H1 (cell line): ENCODE measurements around the gene PCED1B. TPM values are rescaled to one million over a fixed set of nuclear protein-coding genes. Genes with fewer than 3 reads are reported as not detected.

ENCODE experiments used
- CTCF ChIA-PET: fragments of 300-600 bp; sonication (Branson Sonifier 250); formaldehyde crosslinking; loops from one replicate; lab custom pipeline; 2021; ENCODE audit not compliant: partially characterized antibody; lab: Charles Lee
- POLR2A ChIA-PET: fragments of 300-600 bp; sonication (Branson Sonifier 250); formaldehyde crosslinking; loops from one replicate; lab custom pipeline; 2021; ENCODE audit warnings: inconsistent platforms; ENCODE audit not compliant: partially characterized antibody; lab: Charles Lee
- DNase-seq, 2 experiments: peaks; one replicate each; pipeline versions ENCODE4 v3.0.0 to v3.0.0-alpha.2; 2010 to 2022; ENCODE audit warnings: low spot score in 2 of 2, low read depth in 1 of 2, mixed read lengths in 1 of 2
- FAIRE-seq: peaks from 2 replicates; lab custom pipeline; 2011; peaks lifted over from hg19 to GRCh38; lab: Jason Lieb, UNC
- H2AFZ ChIP-seq: 2 replicates; pipeline ENCODE4 v1.8.1; 2012; ENCODE audit warnings: low read length, inconsistent platforms
- H2AK5ac ChIP-seq: 2 replicates; pipeline ENCODE4 v1.6.1; 2013; ENCODE audit warnings: low read depth, low read length
- H2BK120ac ChIP-seq: replicated peaks from 2 replicates; pipeline ENCODE3; 2013; ENCODE audit warnings: low read depth, low read length, inconsistent platforms
- H2BK12ac ChIP-seq: 2 replicates; pipeline ENCODE4 v1.6.1; 2013; ENCODE audit warnings: low read depth, low read length
- H2BK15ac ChIP-seq: 2 replicates; pipeline ENCODE4 v1.6.1; 2013; ENCODE audit warnings: low read length
- H2BK20ac ChIP-seq: 2 replicates; pipeline ENCODE4 v1.6.1; 2013; ENCODE audit warnings: low read length
- H2BK5ac ChIP-seq: 2 replicates; pipeline ENCODE4 v1.6.1; 2013; ENCODE audit warnings: low read depth, low read length
- H3K14ac ChIP-seq: 2 replicates; pipeline ENCODE4 v1.6.1; 2013; ENCODE audit warnings: inconsistent platforms; ENCODE audit not compliant: insufficient read length
- H3K18ac ChIP-seq: 2 replicates; pipeline ENCODE4 v1.6.1; 2013; ENCODE audit warnings: low read length; ENCODE audit errors: extremely low read depth
- H3K23ac ChIP-seq: 2 replicates; pipeline ENCODE4 v1.6.1; 2013; ENCODE audit warnings: inconsistent platforms; ENCODE audit not compliant: insufficient read length
- H3K23me2 ChIP-seq: 2 replicates; pipeline ENCODE4 v1.6.1; 2013; ENCODE audit warnings: low read depth, low read length
- H3K27ac ChIP-seq: 2 replicates; pipeline ENCODE4 v1.6.1; 2011; ENCODE audit warnings: low read depth, low read length, inconsistent platforms
- H3K27me3 ChIP-seq, 4 experiments: replicated peaks in 1 of 4; 1 replicate in 1 of 4; 2 replicates in 3 of 4; pipeline versions ENCODE4 v1.6.1 to v1.8.1; 2011 to 2013; ENCODE audit warnings: low read length in 3 of 4, mild to moderate bottlenecking in 3 of 4, inconsistent platforms in 2 of 4, mixed read lengths in 2 of 4, moderate library complexity in 1 of 4; ENCODE audit not compliant: control insufficient read depth in 3 of 4, insufficient read depth in 3 of 4; ENCODE audit errors: extremely low read depth in 1 of 4
- H3K36me3 ChIP-seq, 4 experiments: 2 replicates each; pipeline versions ENCODE4 v1.6.1 to v1.8.1; 2011 to 2013; ENCODE audit warnings: mild to moderate bottlenecking in 4 of 4, low read length in 3 of 4, moderate library complexity in 2 of 4, control low read depth in 1 of 4, inconsistent platforms in 1 of 4; ENCODE audit not compliant: insufficient read depth in 4 of 4, control insufficient read depth in 2 of 4
- H3K4ac ChIP-seq: replicated peaks from 2 replicates; pipeline ENCODE3; 2013; ENCODE audit warnings: low read length, low read depth, mixed read lengths, inconsistent platforms; ENCODE audit not compliant: insufficient read length
- H3K4me1 ChIP-seq, 4 experiments: replicated peaks in 1 of 4; 1 replicate in 1 of 4; 2 replicates in 3 of 4; pipeline versions ENCODE4 v1.6.1 to v1.8.1; 2011 to 2013; ENCODE audit warnings: low read length in 3 of 4, inconsistent platforms in 2 of 4, mixed read lengths in 1 of 4; ENCODE audit not compliant: insufficient read depth in 4 of 4, control insufficient read depth in 3 of 4
- H3K4me2 ChIP-seq, 2 experiments: 2 replicates each; pipeline versions ENCODE4 v1.6.1 to v1.8.1; 2011 to 2013; ENCODE audit warnings: low read depth in 2 of 2, low read length in 2 of 2, control low read depth in 1 of 2, inconsistent platforms in 1 of 2, mild to moderate bottlenecking in 1 of 2; ENCODE audit not compliant: insufficient read depth in 1 of 2
- H3K4me3 ChIP-seq, 4 experiments: fragments of 200-600, 300-600 bp in 1 of 4; sonication (generic), shearing (Covaris generic), sonication (Bioruptor Twin) in 1 of 4; 2 replicates each; pipeline versions ENCODE4 v1.5.1 to v1.8.1; 2011 to 2016; ENCODE audit warnings: low read length in 4 of 4, low read depth in 3 of 4, control low read depth in 2 of 4, inconsistent platforms in 2 of 4, mild to moderate bottlenecking in 2 of 4, mixed read lengths in 1 of 4, moderate library complexity in 1 of 4; ENCODE audit not compliant: insufficient read depth in 2 of 4; ENCODE audit errors: extremely low read depth in 1 of 4
- H3K56ac ChIP-seq: replicated peaks from 2 replicates; pipeline ENCODE3; 2013; ENCODE audit warnings: low read depth, mild to moderate bottlenecking, mixed read lengths, low read length, inconsistent platforms; ENCODE audit not compliant: insufficient read length
- H3K79me1 ChIP-seq: 2 replicates; pipeline ENCODE4 v1.6.1; 2013; ENCODE audit warnings: low read depth, low read length, control low read depth
- H3K79me2 ChIP-seq, 2 experiments: 2 replicates each; pipeline versions ENCODE4 v1.6.1 to v1.8.1; 2012 to 2013; ENCODE audit warnings: low read length in 2 of 2, mild to moderate bottlenecking in 2 of 2, inconsistent platforms in 1 of 2; ENCODE audit not compliant: insufficient read depth in 2 of 2, control insufficient read depth in 1 of 2
- H3K9ac ChIP-seq, 4 experiments: replicated peaks in 1 of 4; 1 replicate in 1 of 4; 2 replicates in 3 of 4; pipeline versions ENCODE4 v1.6.1 to v1.8.1; 2011 to 2013; ENCODE audit warnings: low read depth in 3 of 4, low read length in 3 of 4, control low read depth in 2 of 4, mild to moderate bottlenecking in 2 of 4, moderate library complexity in 2 of 4, inconsistent platforms in 1 of 4; ENCODE audit errors: extremely low read depth in 1 of 4
- H3K9me3 ChIP-seq, 2 experiments: 2 replicates each; pipeline versions ENCODE4 v1.6.1 to v1.8.1; 2012 to 2013; ENCODE audit warnings: mild to moderate bottlenecking in 2 of 2, moderate library complexity in 2 of 2, control low read depth in 1 of 2, inconsistent platforms in 1 of 2, low read depth in 1 of 2, low read length in 1 of 2, mixed read lengths in 1 of 2; ENCODE audit not compliant: insufficient read depth in 2 of 2
- H4K20me1 ChIP-seq, 2 experiments: replicated peaks in 1 of 2; 2 replicates each; pipeline versions ENCODE3 to v1.8.1; 2011 to 2013; ENCODE audit warnings: inconsistent platforms in 2 of 2, low read length in 2 of 2, mild to moderate bottlenecking in 1 of 2; ENCODE audit not compliant: insufficient read depth in 2 of 2, control insufficient read depth in 1 of 2
- H4K5ac ChIP-seq: 2 replicates; pipeline ENCODE4 v1.6.1; 2013; ENCODE audit warnings: low read length, low read depth, mixed read lengths, inconsistent platforms; ENCODE audit not compliant: insufficient read length
- H4K8ac ChIP-seq: 2 replicates; pipeline ENCODE4 v1.8.0; 2013; ENCODE audit warnings: mild to moderate bottlenecking, moderate library complexity, low read length, inconsistent platforms; ENCODE audit not compliant: insufficient read depth; ENCODE audit errors: extremely low read depth
- H4K91ac ChIP-seq: replicated peaks from 2 replicates; pipeline ENCODE3; 2013; ENCODE audit warnings: low read length, mixed read lengths, inconsistent platforms; ENCODE audit not compliant: insufficient read length
- ASH2L ChIP-seq: fragments of 200-600, 300-600 bp; sonication (generic); IDR thresholded peaks from one replicate; pipeline ENCODE4 v1.7.1; 2017; ENCODE audit warnings: low read length
- ATF2 ChIP-seq: IDR thresholded peaks from 2 replicates; pipeline ENCODE4 v1.6.1; 2012; ENCODE audit warnings: low read length, inconsistent platforms
- BCL11A ChIP-seq, 2 experiments: IDR thresholded peaks; one replicate each; pipeline ENCODE4 v1.6.1; 2011; ENCODE audit warnings: low read depth in 2 of 2, low read length in 2 of 2, mild to moderate bottlenecking in 2 of 2
- CBX5 ChIP-seq: fragments of 300-800, 300-1000 bp; sonication (generic); IDR thresholded peaks from 2 replicates; pipeline ENCODE4 v1.7.1; 2016; ENCODE audit warnings: antibody characterized with exemption, low read length, low read depth
- CBX8 ChIP-seq: fragments of 300-800, 300-1000 bp; sonication (generic); IDR thresholded peaks from 2 replicates; pipeline ENCODE4 v1.7.1; 2016; ENCODE audit warnings: low read depth, low read length, borderline replicate concordance
- GTF2F1 ChIP-seq: IDR thresholded peaks from 2 replicates; pipeline ENCODE4 v1.6.1; 2012; ENCODE audit warnings: low read depth, low read length, improper control_type of control experiment, borderline replicate concordance
- HDAC6 ChIP-seq: IDR thresholded peaks from one replicate; pipeline ENCODE4 v1.7.1; 2012; ENCODE audit warnings: low read depth, mild to moderate bottlenecking, inconsistent platforms, low read length, moderate library complexity
- POLR2A ChIP-seq, 2 experiments: IDR thresholded peaks; 1 replicate in 1 of 2; 2 replicates in 1 of 2; pipeline ENCODE4 v1.6.1; 2011; ENCODE audit warnings: low read depth in 2 of 2, low read length in 2 of 2, mild to moderate bottlenecking in 2 of 2; ENCODE audit errors: control extremely low read depth in 1 of 2
- POLR2AphosphoS5 ChIP-seq: IDR thresholded peaks from 2 replicates; pipeline ENCODE4 v1.6.1; 2011; ENCODE audit warnings: low read depth, low read length
- SRF ChIP-seq: IDR thresholded peaks from 2 replicates; pipeline ENCODE4 v1.6.1; 2011; ENCODE audit warnings: mild to moderate bottlenecking, low read depth, low read length, moderate library complexity
- TAF7 ChIP-seq: optimal IDR thresholded peaks from 2 replicates; pipeline ENCODE3; 2011; ENCODE audit warnings: low read depth, mild to moderate bottlenecking, inconsistent platforms, low read length, moderate library complexity, borderline replicate concordance
- USF2 ChIP-seq: IDR thresholded peaks from 2 replicates; pipeline ENCODE4 v1.6.1; 2011; ENCODE audit warnings: low read length, improper control_type of control experiment
- YY1 ChIP-seq: IDR thresholded peaks from 2 replicates; pipeline ENCODE4 v1.6.1; 2011; ENCODE audit warnings: low read depth, mild to moderate bottlenecking, low read length
- WGBS, 2 experiments: shearing (Covaris generic) in 1 of 2; methylation state at CpG; one replicate each; pipeline versions ENCODE4 v1.1.6 to v1.1.7; 2013 to 2015; ENCODE audit warnings: low lambda C conversion rate in 2 of 2, mixed read lengths in 2 of 2, inconsistent platforms in 1 of 2, low coverage in 1 of 2, missing lambda C conversion rate in 1 of 2; ENCODE audit not compliant: insufficient replicate concordance in 2 of 2, insufficient coverage in 1 of 2, insufficient read length in 1 of 2; ENCODE audit errors: extremely low coverage in 1 of 2, missing lambda C conversion rate in 1 of 2; 5-methylcytosine and 5-hydroxymethylcytosine counted together
- polyA plus RNA-seq, 7 experiments: library from polyadenylated mRNA; depleted of rRNA in 3 of 7; stranded (reverse) in 5 of 7; unstranded in 2 of 7; fragments of >200 nt in 5 of 7; fragments of 200-250 nt in 2 of 7; gene quantifications; 1 replicate in 5 of 7; 2 replicates in 1 of 7; 4 replicates in 1 of 7; pipeline versions ENCODE4 v1.2.1 to v1.2.3, GENCODE V29; 2011 to 2013; ENCODE audit warnings: missing spikeins in 2 of 7, mixed read lengths in 2 of 7
- total RNA-seq: library from RNA; stranded (reverse); fragmentation: NEBNext Ultra II Directional; extraction: Animal tissue kit (Norgen Biotek cat#: 25700); gene quantifications from 2 replicates; pipeline ENCODE4 v1.2.1, GENCODE V29; 2021

Gene PCED1B
- total and polyA plus RNA-seq, 2 of the 8 experiments (the other 6 are each of a cell fraction or from before 2014, with no cell fraction given), result 4.7 to 5.4 TPM

DNA sequence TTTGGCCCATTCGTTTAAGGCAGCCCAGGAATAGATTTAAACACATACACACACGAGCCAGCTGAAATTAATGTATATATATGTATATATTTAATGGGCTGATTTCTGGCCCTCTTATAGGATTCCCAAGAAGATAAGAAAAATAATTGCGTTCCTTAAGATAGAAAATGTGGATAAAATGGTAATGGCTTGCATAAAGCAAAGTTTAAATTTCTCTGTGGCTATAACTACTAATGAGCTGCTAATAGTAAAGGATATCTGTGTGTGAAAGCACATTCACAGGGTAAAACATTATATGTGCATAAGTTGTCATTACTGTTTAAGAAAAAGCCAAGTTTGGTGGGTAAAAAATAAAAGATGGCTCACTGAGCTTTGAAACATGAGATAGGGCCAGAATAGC is 134.0 kb downstream of the PCED1B start:
- POLR2A ChIA-PET, result no interaction called here
- H2BK120ac ChIP-seq, result no peak overlapping the region
- 93% methylated on average over 3 of the region's 3 CpGs; no CpG with 5 or more reads in 1 of the 2 experiments for WGBS, 2 experiments
- TF ChIP-seq ATF2, result no peak
- no peak for TF ChIP-seq POLR2AphosphoS5
- TF ChIP-seq CBX5, result no peak
- TF ChIP-seq BCL11A (IDR thresholded peaks at IDR 0.05; ENCODE audit: low read depth in 2 of 2, low read length in 2 of 2), result no peak
- no peak for TF ChIP-seq ASH2L
- no peak for TF ChIP-seq POLR2A (IDR thresholded peaks at IDR 0.05; ENCODE audit: control extremely low read depth in 1 of 2, low read depth in 2 of 2, low read length in 2 of 2)
- no peak for TF ChIP-seq YY1
- TF ChIP-seq HDAC6, result no peak
- no peak for TF ChIP-seq GTF2F1
- no peak for TF ChIP-seq CBX8
- no peak for TF ChIP-seq SRF
- TF ChIP-seq TAF7, result no peak
- TF ChIP-seq USF2, result no peak

More for the DNA sequence above, 134.0 kb downstream of the PCED1B start:
- Histone ChIP-seq H3K18ac (no peak overlapping the region), H3K23ac (no peak overlapping the region), H3K23me2 (no peaks in the 10 kb centered on the region), H4K8ac (no peak overlapping the region), H3K9me3 (no peaks in the 10 kb centered on the region), H2BK5ac (no peak overlapping the region), H3K4me2 (no peak overlapping the region), H3K4me3 (no peak overlapping the region), H4K91ac (no peak overlapping the region), H3K14ac (no peak overlapping the region), H3K4ac (no peak overlapping the region), H3K36me3 (no peaks in the 10 kb centered on the region), H4K20me1 (no peaks in the 10 kb centered on the region), H2AK5ac (no peak overlapping the region), H4K5ac (no peak overlapping the region), H3K79me2 (no peaks in the 10 kb centered on the region), H3K27me3 (no peaks in the 10 kb centered on the region), H3K4me1 (peaks cover 0 to 2% (median 0%) of the 10 kb centered on the region in 4 experiments; a peak in 3 of 7 replicates), H2BK12ac (no peak overlapping the region), H3K27ac (no peak overlapping the region), H3K56ac (no peak overlapping the region), H2BK20ac (no peak overlapping the region), H3K79me1 (no peaks in the 10 kb centered on the region), H2BK15ac (no peak overlapping the region), H3K9ac (no peak overlapping the region), H2AFZ (no peak overlapping the region)
- FAIRE-seq, result no peak
- no peak for DNase-seq
- CTCF ChIA-PET, result interaction anchor here (0.6 kb wide), 1 partner anchor 229 kb away, joined by 3 read pairs; no protein-coding TSS in a partner anchor
